Measurements from ENCODE around the gene COLEC12. TPM values are rescaled to one million over a fixed set of nuclear protein-coding genes. Genes with fewer than 3 reads are reported as not detected.

Gene COLEC12
- total RNA-seq (1 to 10 TPM; 4.5 to 8.1 TPM), polyA plus RNA-seq (ENCODE audit: insufficient read depth, low read depth, low replicate concordance) (10.4 TPM)
- long read RNA-seq, donor 1, full-length matches to known transcripts: 4 of 31 reads
- long read RNA-seq, donor 1, partial matches to known transcripts: 27 of 31 reads
- long read RNA-seq, donor 1, other reads (novel, unspliced or antisense): 0 of 31 reads
- long read RNA-seq, donor 2, full-length matches to known transcripts: 3 of 17 reads
- long read RNA-seq, donor 2, partial matches to known transcripts: 14 of 17 reads
- long read RNA-seq, donor 2, other reads (novel, unspliced or antisense): 0 of 17 reads

GRCh38 chr18:500632-501405 is at the start of gene COLEC12:
Gene COLEC12, minus strand, starts transcription at chr18:500701. Its CDS starts 187 bp downstream, at chr18:500514.
- intact Hi-C loops (cut with DNase I; ENCODE audit: low total_unique reads): no loop called here
- H3K4me3 ChIP-seq: peak within 1 kb of the TSS; percentile 55 to 61
- WGBS, 2 donors: 4 to 33% methylated on average over 8 to 74 of the region's 75 CpGs
- no peaks in the 10 kb centered on the region for H3K36me3 ChIP-seq (ENCODE audit: low read depth, missing control alignments)
- peak; percentile 46 for DNase-seq
- H3K27ac ChIP-seq: peak within 1 kb of the TSS; percentile 59 to 66
- no peak for TF ChIP-seq POLR2A (IDR thresholded peaks at IDR 0.05)
- TF ChIP-seq, protein P1, sequence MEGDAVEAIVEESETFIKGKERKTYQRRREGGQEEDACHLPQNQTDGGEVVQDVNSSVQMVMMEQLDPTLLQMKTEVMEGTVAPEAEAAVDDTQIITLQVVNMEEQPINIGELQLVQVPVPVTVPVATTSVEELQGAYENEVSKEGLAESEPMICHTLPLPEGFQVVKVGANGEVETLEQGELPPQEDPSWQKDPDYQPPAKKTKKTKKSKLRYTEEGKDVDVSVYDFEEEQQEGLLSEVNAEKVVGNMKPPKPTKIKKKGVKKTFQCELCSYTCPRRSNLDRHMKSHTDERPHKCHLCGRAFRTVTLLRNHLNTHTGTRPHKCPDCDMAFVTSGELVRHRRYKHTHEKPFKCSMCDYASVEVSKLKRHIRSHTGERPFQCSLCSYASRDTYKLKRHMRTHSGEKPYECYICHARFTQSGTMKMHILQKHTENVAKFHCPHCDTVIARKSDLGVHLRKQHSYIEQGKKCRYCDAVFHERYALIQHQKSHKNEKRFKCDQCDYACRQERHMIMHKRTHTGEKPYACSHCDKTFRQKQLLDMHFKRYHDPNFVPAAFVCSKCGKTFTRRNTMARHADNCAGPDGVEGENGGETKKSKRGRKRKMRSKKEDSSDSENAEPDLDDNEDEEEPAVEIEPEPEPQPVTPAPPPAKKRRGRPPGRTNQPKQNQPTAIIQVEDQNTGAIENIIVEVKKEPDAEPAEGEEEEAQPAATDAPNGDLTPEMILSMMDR (IDR thresholded peaks at IDR 0.05): no peak
- H3K9me3 ChIP-seq: no peaks in the 10 kb centered on the region
- H3K27me3 ChIP-seq: no peaks in the 10 kb centered on the region
- H3K4me1 ChIP-seq: peaks cover 12% of the 10 kb centered on the region

- no peak for DNase-seq
- WGBS, 2 donors: 87 to 91% methylated on average over 3 of the region's 3 CpGs
- intact Hi-C loops (cut with DNase I; ENCODE audit: low total_unique reads): no loop called here
- no peaks in the 10 kb centered on the region for H3K4me1 ChIP-seq
- H3K9me3 ChIP-seq: no peaks in the 10 kb centered on the region
- TF ChIP-seq POLR2A (IDR thresholded peaks at IDR 0.05): no peak
- TF ChIP-seq, protein P1 (IDR thresholded peaks at IDR 0.05): no peak
- no peaks in the 10 kb centered on the region for H3K27me3 ChIP-seq
- no peaks in the 10 kb centered on the region for H3K36me3 ChIP-seq (ENCODE audit: low read depth, missing control alignments)
- H3K27ac ChIP-seq: no peak overlapping the region
- no peak overlapping the region for H3K4me3 ChIP-seq
Measured at GRCh38 chr18:549967-550366, 49.5 kb upstream of the COLEC12 start.

DNA sequence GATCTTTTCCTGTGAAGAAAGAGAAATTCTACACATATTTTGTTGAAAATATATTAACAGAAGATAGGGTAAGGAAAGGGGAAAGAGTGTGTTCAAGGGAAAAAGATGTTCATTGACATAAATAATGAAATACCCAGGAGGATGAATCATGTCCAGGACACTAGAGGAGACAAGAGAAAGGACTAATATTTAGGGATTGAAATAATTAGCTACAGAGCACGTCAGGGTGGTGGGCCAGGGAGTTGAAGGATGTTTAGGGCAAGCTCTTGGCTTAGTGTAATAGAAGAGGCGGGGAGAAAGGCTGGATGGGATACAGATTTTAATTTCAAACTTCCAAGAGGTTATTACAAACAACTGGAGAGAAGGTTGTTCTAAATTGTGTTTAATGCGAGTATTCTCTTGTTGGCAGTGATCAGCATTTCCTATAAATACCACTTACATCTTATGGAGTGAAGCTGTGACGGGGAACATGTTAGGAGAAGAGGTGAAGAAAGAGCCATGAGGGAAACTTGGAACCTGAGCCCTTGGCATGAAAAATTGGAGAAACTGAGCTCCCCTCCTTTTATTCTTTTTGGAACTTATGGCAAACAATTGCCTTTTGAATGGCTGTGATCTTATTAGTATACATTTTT is 43.1 kb upstream of the COLEC12 start:
- intact Hi-C loops (cut with DNase I; ENCODE audit: low total_unique reads): no loop called here
- Histone ChIP-seq H3K4me1 (no peaks in the 10 kb centered on the region), H3K4me3 (no peak overlapping the region), H3K9me3 (no peaks in the 10 kb centered on the region), H3K36me3 (ENCODE audit: low read depth, missing control alignments) (no peaks in the 10 kb centered on the region), H3K27ac (no peak overlapping the region), H3K27me3 (no peaks in the 10 kb centered on the region)
- 78 to 81% methylated on average over 4 of the region's 4 CpGs for WGBS, 2 donors
- no peak for DNase-seq
- no peak for TF ChIP-seq POLR2A (IDR thresholded peaks at IDR 0.05)
- TF ChIP-seq, protein P1 (IDR thresholded peaks at IDR 0.05): no peak

DNA sequence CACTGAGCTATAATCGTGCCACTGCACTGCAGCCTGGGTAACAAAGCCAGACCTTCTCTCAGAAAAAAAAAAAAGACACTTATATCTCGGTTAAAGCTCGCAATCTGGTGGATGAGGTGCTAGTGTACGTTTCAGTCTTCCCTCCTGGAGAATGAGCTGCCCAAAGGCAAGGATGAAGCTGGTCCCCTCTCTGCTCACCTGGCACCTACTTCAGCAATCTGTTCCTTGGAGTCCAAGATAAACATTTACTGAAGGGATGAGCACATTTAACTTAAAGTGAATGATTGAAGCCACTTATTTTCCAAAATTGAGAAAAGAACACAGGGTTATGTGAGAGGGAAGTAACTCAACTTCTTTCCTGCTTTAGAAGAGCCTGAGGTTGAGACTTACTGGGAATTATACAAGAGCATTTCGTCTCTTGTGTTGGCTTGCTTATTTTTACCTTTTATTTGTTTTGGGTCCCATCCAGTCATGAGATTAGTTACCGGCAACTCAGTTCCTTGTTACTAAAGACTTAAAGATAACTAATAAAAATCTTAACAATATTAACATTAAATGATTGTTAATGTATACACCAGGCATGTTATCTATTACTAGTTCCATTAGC is 33.6 kb upstream of the COLEC12 start:
- no peaks in the 10 kb centered on the region for H3K36me3 ChIP-seq (ENCODE audit: low read depth, missing control alignments)
- no peak for DNase-seq
- intact Hi-C loops (cut with DNase I; ENCODE audit: low total_unique reads): no loop called here
- WGBS, 2 donors: 75 to 81% methylated on average over 6 of the region's 6 CpGs
- TF ChIP-seq, protein P1 (IDR thresholded peaks at IDR 0.05): no peak
- no peak for TF ChIP-seq POLR2A (IDR thresholded peaks at IDR 0.05)
- no peak overlapping the region for H3K27ac ChIP-seq
- no peaks in the 10 kb centered on the region for H3K9me3 ChIP-seq
- no peaks in the 10 kb centered on the region for H3K27me3 ChIP-seq
- no peak overlapping the region for H3K4me3 ChIP-seq
- no peaks in the 10 kb centered on the region for H3K4me1 ChIP-seq

All from testis (tissue), 5 donors.